ENCODE results near the gene ELK3.

GRCh38 chr12:96155781-96156180, 38.4 kb upstream of the ELK3 start:
- TF ChIP-seq RCOR1 (IDR thresholded peaks at IDR 0.05; ENCODE audit: low read length) (no peak), CTCF (IDR thresholded peaks at IDR 0.05) (no peak), FOXJ3 (CRISPR knock-in tag; IDR thresholded peaks at IDR 0.05) (no peak), MXI1 (IDR thresholded peaks at IDR 0.05; ENCODE audit: low read depth, low read length) (no peak), YY1 (IDR thresholded peaks at IDR 0.05; ENCODE audit: low read depth) (no peak), SMC3 (IDR thresholded peaks at IDR 0.05; ENCODE audit: low read depth, low read length) (no peak), ELF1 (IDR thresholded peaks at IDR 0.05) (no peak), EP300 (IDR thresholded peaks at IDR 0.05; ENCODE audit: borderline replicate concordance in 1 of 2, low read depth in 1 of 2, low read length in 1 of 2) (no peak), TCF12 (IDR thresholded peaks at IDR 0.05) (no peak), IRF3 (IDR thresholded peaks at IDR 0.05; ENCODE audit: low read depth, low read length) (no peak), ZBTB33 (IDR thresholded peaks at IDR 0.05; ENCODE audit: borderline replicate concordance, low read depth) (no peak), JUND (IDR thresholded peaks at IDR 0.05) (no peak), POLR2AphosphoS5 (IDR thresholded peaks at IDR 0.05; ENCODE audit: low read depth, low read length) (no peak), EZH2phosphoT487 (IDR thresholded peaks at IDR 0.05; ENCODE audit: borderline replicate concordance, low read depth) (no peak)

Data from SK-N-SH (cell line).